HCT116 (cell line): Measurements from ENCODE around the gene MYL4.

Experiments used
- ELF1 ChIP-seq: IDR thresholded peaks from 2 replicates; pipeline ENCODE4 v1.6.1; 2012; ENCODE audit warnings: low read depth, borderline replicate concordance
- EZH2 ChIP-seq: fragments of 200-600 bp; sonication (generic); IDR thresholded peaks from 2 replicates; pipeline ENCODE4 v1.6.1; 2017; ENCODE audit warnings: antibody characterized with exemption, mixed run types
- EZH2phosphoT487 ChIP-seq: fragments of 200-600 bp; IDR thresholded peaks from 2 replicates; pipeline ENCODE4 v1.6.1; 2018; ENCODE audit warnings: antibody characterized with exemption, borderline replicate concordance
- POLR2AphosphoS5 ChIP-seq: IDR thresholded peaks from 2 replicates; pipeline ENCODE4 v1.6.1; 2011; ENCODE audit warnings: mild to moderate bottlenecking, low read depth, low read length, moderate library complexity
- SP1 ChIP-seq: IDR thresholded peaks from 2 replicates; pipeline ENCODE4 v1.6.1; 2012; ENCODE audit warnings: low read depth
- SRF ChIP-seq: IDR thresholded peaks from 2 replicates; pipeline ENCODE4 v1.6.1; 2012; ENCODE audit warnings: low read depth
- TCF7L2 ChIP-seq: IDR thresholded peaks from 2 replicates; pipeline ENCODE4 v1.7.0; 2011; ENCODE audit warnings: borderline replicate concordance, inconsistent platforms; ENCODE audit not compliant: insufficient read depth, insufficient read length; ENCODE audit errors: extremely low read depth
- ZFX ChIP-seq: fragments of 450-650 bp; IDR thresholded peaks from 2 replicates; pipeline ENCODE4 v1.6.1; 2017
- ZNF274 ChIP-seq: fragments of 200-500 bp; sonication (Bioruptor generic); IDR thresholded peaks from 2 replicates; pipeline ENCODE4 v1.6.1; 2014; ENCODE audit warnings: mild to moderate bottlenecking, low read depth, low read length, inconsistent platforms
- TF ChIP-seq, protein P1 (sequence below), 3 experiments: fragments of 200-600 bp in 1 of 3; sonication (generic) in 1 of 3; IDR thresholded peaks in 2 of 3; conservative IDR thresholded peaks in 1 of 3; 2 replicates each; pipeline ENCODE4 v1.5.1; 2012 to 2017; ENCODE audit warnings: low read depth in 2 of 3, low read length in 2 of 3, antibody characterized with exemption in 1 of 3, borderline replicate concordance in 1 of 3, control low read depth in 1 of 3, mild to moderate bottlenecking in 1 of 3, mixed read lengths in 1 of 3, mixed run types in 1 of 3, moderate library complexity in 1 of 3; ENCODE audit not compliant: insufficient read depth in 1 of 3
- TF ChIP-seq, protein P2 (sequence below): IDR thresholded peaks from 2 replicates; pipeline ENCODE4 v1.6.1; 2012; ENCODE audit warnings: low read depth

DNA sequence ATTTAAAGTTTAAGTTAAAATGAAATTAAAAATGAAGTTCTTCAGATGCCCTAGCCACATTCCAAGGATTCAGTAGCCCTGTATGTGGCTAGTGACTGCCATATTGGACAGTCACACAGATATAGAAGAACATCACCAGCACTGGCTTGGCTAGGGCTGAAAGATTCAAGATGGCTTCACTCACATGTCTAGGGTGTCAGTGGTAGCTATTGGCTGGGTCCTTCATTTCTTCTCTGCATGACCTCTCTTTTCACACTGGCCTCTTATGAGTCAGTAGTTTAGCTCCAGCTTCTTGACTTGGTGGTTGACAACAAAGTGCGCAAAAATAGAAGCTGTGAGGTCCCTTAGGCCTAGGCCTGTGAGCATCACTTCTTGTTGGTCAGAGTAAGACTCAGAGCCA lies 18.4 kb upstream of the MYL4 start:
- TF ChIP-seq, protein P1, sequence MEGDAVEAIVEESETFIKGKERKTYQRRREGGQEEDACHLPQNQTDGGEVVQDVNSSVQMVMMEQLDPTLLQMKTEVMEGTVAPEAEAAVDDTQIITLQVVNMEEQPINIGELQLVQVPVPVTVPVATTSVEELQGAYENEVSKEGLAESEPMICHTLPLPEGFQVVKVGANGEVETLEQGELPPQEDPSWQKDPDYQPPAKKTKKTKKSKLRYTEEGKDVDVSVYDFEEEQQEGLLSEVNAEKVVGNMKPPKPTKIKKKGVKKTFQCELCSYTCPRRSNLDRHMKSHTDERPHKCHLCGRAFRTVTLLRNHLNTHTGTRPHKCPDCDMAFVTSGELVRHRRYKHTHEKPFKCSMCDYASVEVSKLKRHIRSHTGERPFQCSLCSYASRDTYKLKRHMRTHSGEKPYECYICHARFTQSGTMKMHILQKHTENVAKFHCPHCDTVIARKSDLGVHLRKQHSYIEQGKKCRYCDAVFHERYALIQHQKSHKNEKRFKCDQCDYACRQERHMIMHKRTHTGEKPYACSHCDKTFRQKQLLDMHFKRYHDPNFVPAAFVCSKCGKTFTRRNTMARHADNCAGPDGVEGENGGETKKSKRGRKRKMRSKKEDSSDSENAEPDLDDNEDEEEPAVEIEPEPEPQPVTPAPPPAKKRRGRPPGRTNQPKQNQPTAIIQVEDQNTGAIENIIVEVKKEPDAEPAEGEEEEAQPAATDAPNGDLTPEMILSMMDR (IDR thresholded peaks at IDR 0.05 in 2 of 3, conservative IDR thresholded peaks at IDR 0.05 in 1 of 3; ENCODE audit: borderline replicate concordance in 1 of 3, insufficient read depth in 1 of 3, low read depth in 2 of 3, low read length in 2 of 3), result no peak
- TF ChIP-seq, protein P2, sequence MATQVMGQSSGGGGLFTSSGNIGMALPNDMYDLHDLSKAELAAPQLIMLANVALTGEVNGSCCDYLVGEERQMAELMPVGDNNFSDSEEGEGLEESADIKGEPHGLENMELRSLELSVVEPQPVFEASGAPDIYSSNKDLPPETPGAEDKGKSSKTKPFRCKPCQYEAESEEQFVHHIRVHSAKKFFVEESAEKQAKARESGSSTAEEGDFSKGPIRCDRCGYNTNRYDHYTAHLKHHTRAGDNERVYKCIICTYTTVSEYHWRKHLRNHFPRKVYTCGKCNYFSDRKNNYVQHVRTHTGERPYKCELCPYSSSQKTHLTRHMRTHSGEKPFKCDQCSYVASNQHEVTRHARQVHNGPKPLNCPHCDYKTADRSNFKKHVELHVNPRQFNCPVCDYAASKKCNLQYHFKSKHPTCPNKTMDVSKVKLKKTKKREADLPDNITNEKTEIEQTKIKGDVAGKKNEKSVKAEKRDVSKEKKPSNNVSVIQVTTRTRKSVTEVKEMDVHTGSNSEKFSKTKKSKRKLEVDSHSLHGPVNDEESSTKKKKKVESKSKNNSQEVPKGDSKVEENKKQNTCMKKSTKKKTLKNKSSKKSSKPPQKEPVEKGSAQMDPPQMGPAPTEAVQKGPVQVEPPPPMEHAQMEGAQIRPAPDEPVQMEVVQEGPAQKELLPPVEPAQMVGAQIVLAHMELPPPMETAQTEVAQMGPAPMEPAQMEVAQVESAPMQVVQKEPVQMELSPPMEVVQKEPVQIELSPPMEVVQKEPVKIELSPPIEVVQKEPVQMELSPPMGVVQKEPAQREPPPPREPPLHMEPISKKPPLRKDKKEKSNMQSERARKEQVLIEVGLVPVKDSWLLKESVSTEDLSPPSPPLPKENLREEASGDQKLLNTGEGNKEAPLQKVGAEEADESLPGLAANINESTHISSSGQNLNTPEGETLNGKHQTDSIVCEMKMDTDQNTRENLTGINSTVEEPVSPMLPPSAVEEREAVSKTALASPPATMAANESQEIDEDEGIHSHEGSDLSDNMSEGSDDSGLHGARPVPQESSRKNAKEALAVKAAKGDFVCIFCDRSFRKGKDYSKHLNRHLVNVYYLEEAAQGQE, result no peak
- TF ChIP-seq ZFX (no peak), SRF (no peak), EZH2phosphoT487 (no peak), ZNF274 (no peak), POLR2AphosphoS5 (no peak), TCF7L2 (no peak), ELF1 (no peak), SP1 (no peak), EZH2 (no peak)
